ENCODE results near the gene PIP4K2B. TPM values are rescaled to one million over a fixed set of nuclear protein-coding genes. Genes with fewer than 3 reads are reported as not detected.

The PIP4K2B gene
- total and polyA plus RNA-seq, 2 experiments from 2014 or later, result 12.8 to 65.8 TPM

DNA sequence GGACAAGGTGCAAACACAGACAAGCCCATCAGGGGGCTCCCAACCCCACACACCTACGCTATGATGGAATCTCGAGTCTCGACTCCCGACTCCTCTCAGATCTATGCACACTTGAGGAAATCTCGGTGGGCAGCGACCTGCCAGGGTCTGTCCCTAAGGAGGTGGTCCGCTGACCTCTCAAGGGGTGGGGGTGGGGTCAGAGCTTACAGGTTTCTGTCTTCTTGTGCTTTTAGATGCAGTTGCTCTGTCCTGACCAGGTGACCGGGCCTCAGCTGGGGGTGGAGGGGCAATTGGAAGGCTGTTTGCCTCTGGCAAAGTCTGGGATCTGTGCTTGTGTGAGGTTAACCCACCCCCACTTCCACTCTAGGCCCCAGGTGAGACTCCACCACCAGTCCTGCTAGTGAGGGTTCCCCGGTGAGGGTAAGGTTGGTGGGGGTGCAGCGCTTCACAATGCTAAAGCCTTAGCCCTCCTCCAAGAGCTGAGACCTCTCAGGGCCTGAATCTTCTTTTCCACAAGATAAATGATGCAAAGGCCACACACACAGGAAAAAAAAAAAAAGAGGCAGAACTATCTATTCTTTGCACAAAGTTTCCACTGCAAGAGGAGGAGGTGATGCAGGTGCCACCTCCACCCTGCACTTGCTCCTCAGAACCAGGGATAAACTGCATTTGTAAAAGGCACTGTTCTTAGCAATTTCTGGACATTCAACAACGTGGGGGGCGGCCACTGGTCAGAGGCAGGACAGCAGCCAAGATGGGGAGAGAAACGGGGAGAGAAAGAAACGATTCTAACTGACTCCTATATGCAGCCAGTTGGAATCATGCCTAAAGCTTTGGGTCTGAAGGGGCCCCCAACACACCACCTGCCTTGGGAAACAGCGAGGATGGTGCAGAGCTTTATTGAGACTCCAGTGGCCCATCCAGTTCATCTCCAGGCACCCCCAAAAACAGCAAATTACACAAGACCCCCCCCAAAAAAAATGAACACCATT lies 65.1 kb downstream of the PIP4K2B start:
- no peak overlapping the region for H2AFZ ChIP-seq
- H3K4me2 ChIP-seq (ENCODE audit: unreplicated experiment), result no peak overlapping the region
- no peak for DNase-seq
- H3K9me2 ChIP-seq (ENCODE audit: insufficient read depth), result no peaks in the 10 kb centered on the region
- H3K9me3 ChIP-seq (ENCODE audit: low read depth), result no peaks in the 10 kb centered on the region
- WGBS, 2 experiments (ENCODE audit: low coverage in 1 of 2, low lambda C conversion rate in 2 of 2, missing lambda C conversion rate in 2 of 2), result 73 to 74% methylated on average over 15 of the region's 15 CpGs
- in situ Hi-C loops (cut with MboI), result no loop called here
- H3K4me1 ChIP-seq (ENCODE audit: insufficient read depth), result peaks cover 20% of the 10 kb centered on the region; the same call in 1 of the 2 replicates
- H3K79me2 ChIP-seq (ENCODE audit: insufficient read depth), result peaks cover 20% of the 10 kb centered on the region
- no peak overlapping the region for H3K4me3 ChIP-seq
- no peak overlapping the region for H3K27ac ChIP-seq
- peaks cover 9% of the 10 kb centered on the region; the same call in 1 of the 2 replicates for H3K36me3 ChIP-seq (ENCODE audit: low read depth)
- peaks cover 23% of the 10 kb centered on the region for H3F3A ChIP-seq (ENCODE audit: insufficient read depth)
- H3K9ac ChIP-seq, result no peak overlapping the region
- no peaks in the 10 kb centered on the region for H4K20me1 ChIP-seq (ENCODE audit: insufficient read depth)
- TF ChIP-seq EZH2 (IDR thresholded peaks at IDR 0.05; ENCODE audit: insufficient read depth, poor library complexity, severe bottlenecking) (no peak), EZH2phosphoT487 (IDR thresholded peaks at IDR 0.05; ENCODE audit: insufficient read depth, low read depth) (no peak)
- no peaks in the 10 kb centered on the region for H3K27me3 ChIP-seq (replicated peaks; ENCODE audit: insufficient read depth)

DNA sequence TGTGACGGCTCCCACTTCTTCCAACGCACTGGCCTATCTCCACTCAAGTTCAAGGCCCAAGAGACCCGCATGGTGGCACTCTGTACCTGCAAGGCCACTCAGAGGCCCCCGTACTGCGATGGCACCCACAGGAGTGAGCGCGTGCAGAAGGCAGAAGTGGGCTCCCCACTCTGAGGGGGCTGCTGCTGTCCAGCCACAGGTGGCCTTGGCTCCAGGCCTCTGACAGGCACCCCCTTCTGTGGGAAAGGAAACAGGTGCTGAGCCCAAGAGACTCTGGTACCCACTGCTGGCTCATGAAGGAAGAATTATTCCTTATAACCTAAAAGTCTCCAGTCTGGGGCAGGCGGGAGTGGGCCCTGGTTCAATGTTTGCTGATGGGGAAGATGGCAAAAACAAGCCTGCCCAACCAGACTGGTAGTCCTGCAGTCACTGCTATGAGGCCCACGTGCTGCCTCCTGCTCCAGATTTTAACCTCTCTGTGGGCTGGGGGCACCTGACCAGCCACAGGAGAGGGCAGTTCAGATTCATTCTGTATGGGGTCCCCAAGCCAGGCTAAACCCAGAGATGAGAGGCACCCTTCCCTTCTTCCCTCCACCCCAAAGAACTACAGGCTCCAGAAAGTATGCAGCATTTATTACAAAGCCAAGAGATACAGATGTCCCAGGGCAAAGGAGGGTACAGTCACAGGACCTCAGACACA lies 65.9 kb downstream of the PIP4K2B start:
- Histone ChIP-seq H3K4me2 (ENCODE audit: unreplicated experiment) (no peak overlapping the region), H2AFZ (no peak overlapping the region), H3K36me3 (ENCODE audit: low read depth) (peaks cover 9% of the 10 kb centered on the region; the same call in 1 of the 2 replicates), H3F3A (ENCODE audit: insufficient read depth) (peaks cover 27% of the 10 kb centered on the region), H3K79me2 (ENCODE audit: insufficient read depth) (peaks cover 16% of the 10 kb centered on the region), H3K4me3 (no peak overlapping the region), H3K9me3 (ENCODE audit: low read depth) (no peaks in the 10 kb centered on the region), H3K9ac (no peak overlapping the region), H3K27ac (no peak overlapping the region), H4K20me1 (ENCODE audit: insufficient read depth) (no peaks in the 10 kb centered on the region), H3K27me3 (replicated peaks; ENCODE audit: insufficient read depth) (no peaks in the 10 kb centered on the region), H3K4me1 (ENCODE audit: insufficient read depth) (peaks cover 21% of the 10 kb centered on the region; the same call in 1 of the 2 replicates), H3K9me2 (ENCODE audit: insufficient read depth) (no peaks in the 10 kb centered on the region)
- in situ Hi-C loops (cut with MboI), result no loop called here
- WGBS, 2 experiments (ENCODE audit: low coverage in 1 of 2, low lambda C conversion rate in 2 of 2, missing lambda C conversion rate in 2 of 2), result 71 to 75% methylated on average over 9 of the region's 9 CpGs
- TF ChIP-seq EZH2 (IDR thresholded peaks at IDR 0.05; ENCODE audit: insufficient read depth, poor library complexity, severe bottlenecking), result no peak
- no peak for TF ChIP-seq EZH2phosphoT487 (IDR thresholded peaks at IDR 0.05; ENCODE audit: insufficient read depth, low read depth)
- no peak for DNase-seq

- Histone ChIP-seq H3K4me3 (no peak overlapping the region), H2AFZ (no peak overlapping the region), H4K20me1 (ENCODE audit: insufficient read depth) (no peaks in the 10 kb centered on the region), H3K9me3 (ENCODE audit: low read depth) (no peaks in the 10 kb centered on the region), H3K27me3 (replicated peaks; ENCODE audit: insufficient read depth) (no peaks in the 10 kb centered on the region), H3K4me2 (ENCODE audit: unreplicated experiment) (no peak overlapping the region), H3K27ac (no peak overlapping the region), H3K9me2 (ENCODE audit: insufficient read depth) (no peaks in the 10 kb centered on the region), H3K9ac (no peak overlapping the region), H3K79me2 (ENCODE audit: insufficient read depth) (peaks cover 10% of the 10 kb centered on the region), H3K36me3 (ENCODE audit: low read depth) (peaks cover 9% of the 10 kb centered on the region; the same call in 1 of the 2 replicates), H3K4me1 (ENCODE audit: insufficient read depth) (peaks cover 21% of the 10 kb centered on the region; the same call in 1 of the 2 replicates), H3F3A (ENCODE audit: insufficient read depth) (peaks cover 31% of the 10 kb centered on the region)
- 72% methylated on average over 7 of the region's 7 CpGs for WGBS, 2 experiments (ENCODE audit: low coverage in 1 of 2, low lambda C conversion rate in 2 of 2, missing lambda C conversion rate in 2 of 2)
- no peak for DNase-seq
- no peak for TF ChIP-seq EZH2 (IDR thresholded peaks at IDR 0.05; ENCODE audit: insufficient read depth, poor library complexity, severe bottlenecking)
- TF ChIP-seq EZH2phosphoT487 (IDR thresholded peaks at IDR 0.05; ENCODE audit: insufficient read depth, low read depth), result no peak
- in situ Hi-C loops (cut with MboI), result no loop called here
These were observed 66.7 kb downstream of the PIP4K2B start for GRCh38 chr17:38732376-38733281.

Measured in GM23248 (cell line).